T-helper 2 cell treated with Interferon-gamma antibody and Interleukin-4, amounts not matched to agents 5 μg/mL and 100 μg/mL, for 36 hours (primary cell): ENCODE results near the gene RANBP9.

Source experiments
- DNase-seq: peaks from one replicate; pipeline ENCODE4 v3.0.0; 2021; ENCODE audit warnings: low spot score
- H3K27ac Mint-ChIP-seq: one replicate; pipeline ENCODE4 v1.8.0; 2021; ENCODE audit warnings: mild to moderate bottlenecking, mixed read lengths
- H3K27me3 Mint-ChIP-seq: one replicate; pipeline ENCODE4 v1.8.0; 2021; ENCODE audit warnings: low read depth, mixed read lengths
- H3K36me3 Mint-ChIP-seq: one replicate; pipeline ENCODE4 v1.8.0; 2021; ENCODE audit warnings: low read depth, mixed read lengths
- H3K4me1 Mint-ChIP-seq: one replicate; pipeline ENCODE4 v1.8.0; 2021; ENCODE audit warnings: low read depth, mixed read lengths
- H3K4me3 Mint-ChIP-seq: one replicate; pipeline ENCODE4 v1.8.0; 2022; ENCODE audit warnings: mild to moderate bottlenecking, moderate library complexity, mixed read lengths
- H3K9me3 Mint-ChIP-seq: one replicate; pipeline ENCODE4 v1.8.0; 2021; ENCODE audit warnings: mixed read lengths

Gene RANBP9

DNA sequence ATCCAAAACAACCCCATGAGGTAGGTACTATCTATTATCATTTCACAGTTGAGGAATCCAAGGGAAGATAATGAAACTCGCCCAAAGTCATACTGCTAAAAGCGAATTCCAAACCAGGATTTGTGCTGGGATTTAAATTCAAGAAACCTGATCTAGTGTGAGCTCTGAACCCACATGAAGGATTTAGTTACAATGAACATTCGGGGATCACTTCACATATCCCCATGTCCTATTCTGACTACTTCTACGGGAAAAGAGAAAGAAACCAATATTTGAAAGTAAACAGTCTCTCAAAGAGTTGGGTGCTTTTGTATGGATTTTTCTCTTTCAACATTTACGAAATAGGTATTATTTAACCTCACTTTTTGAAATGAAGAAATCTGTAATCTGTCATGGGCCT lies 12.9 kb downstream of the RANBP9 start:
- H3K4me3 Mint-ChIP-seq = no peak overlapping the region
- no peaks in the 10 kb centered on the region for H3K27me3 Mint-ChIP-seq
- H3K36me3 Mint-ChIP-seq = peaks cover 24% of the 10 kb centered on the region
- no peak overlapping the region for H3K27ac Mint-ChIP-seq
- peaks cover 46% of the 10 kb centered on the region for H3K4me1 Mint-ChIP-seq
- no peaks in the 10 kb centered on the region for H3K9me3 Mint-ChIP-seq
- DNase-seq = no peak

DNA sequence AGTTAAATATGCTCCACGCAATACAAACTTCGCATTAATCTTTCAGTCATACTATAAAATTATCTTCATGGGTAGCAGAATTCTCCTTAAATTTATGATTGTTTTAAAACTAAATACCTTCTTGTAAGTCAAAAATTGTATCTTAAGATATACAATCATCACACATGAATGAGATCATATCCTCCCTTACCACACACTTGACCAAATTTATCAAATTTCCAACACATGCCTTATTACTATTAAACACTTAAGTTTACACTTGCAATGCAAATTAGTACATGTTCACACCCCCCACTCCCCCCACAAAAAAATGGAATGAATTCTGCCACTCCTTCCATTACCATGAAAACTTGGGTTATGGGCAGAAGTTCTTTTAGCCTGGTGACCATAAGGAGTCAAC lies 13.8 kb downstream of the RANBP9 start:
- peaks cover 24% of the 10 kb centered on the region for H3K36me3 Mint-ChIP-seq
- no peak overlapping the region for H3K4me3 Mint-ChIP-seq
- H3K27me3 Mint-ChIP-seq = no peaks in the 10 kb centered on the region
- no peak overlapping the region for H3K27ac Mint-ChIP-seq
- no peaks in the 10 kb centered on the region for H3K9me3 Mint-ChIP-seq
- no peak for DNase-seq
- H3K4me1 Mint-ChIP-seq = peaks cover 51% of the 10 kb centered on the region

DNA sequence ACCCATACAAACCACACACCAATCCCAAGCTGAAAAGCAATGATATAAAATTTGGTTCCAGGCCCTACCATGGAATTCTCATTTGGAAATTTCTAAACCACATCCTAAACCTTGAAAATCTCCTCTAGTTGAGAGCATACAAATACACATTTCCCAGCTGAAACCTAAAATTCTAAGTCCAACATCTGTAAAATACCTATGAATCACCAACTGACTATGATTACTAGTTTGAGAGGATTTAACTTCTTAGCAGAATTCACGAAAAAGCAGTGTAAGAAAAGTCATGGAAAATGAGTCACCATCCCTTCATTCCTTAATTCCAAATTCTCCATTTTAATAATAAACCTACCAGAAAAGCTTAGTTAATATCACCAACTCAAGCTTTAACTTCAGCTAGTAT lies 15.4 kb downstream of the RANBP9 start:
- Mint-ChIP-seq H3K27ac (no peak overlapping the region), H3K4me3 (no peak overlapping the region), H3K9me3 (no peaks in the 10 kb centered on the region), H3K27me3 (no peaks in the 10 kb centered on the region), H3K4me1 (peaks cover 48% of the 10 kb centered on the region), H3K36me3 (peaks cover 25% of the 10 kb centered on the region)
- no peak for DNase-seq

DNA sequence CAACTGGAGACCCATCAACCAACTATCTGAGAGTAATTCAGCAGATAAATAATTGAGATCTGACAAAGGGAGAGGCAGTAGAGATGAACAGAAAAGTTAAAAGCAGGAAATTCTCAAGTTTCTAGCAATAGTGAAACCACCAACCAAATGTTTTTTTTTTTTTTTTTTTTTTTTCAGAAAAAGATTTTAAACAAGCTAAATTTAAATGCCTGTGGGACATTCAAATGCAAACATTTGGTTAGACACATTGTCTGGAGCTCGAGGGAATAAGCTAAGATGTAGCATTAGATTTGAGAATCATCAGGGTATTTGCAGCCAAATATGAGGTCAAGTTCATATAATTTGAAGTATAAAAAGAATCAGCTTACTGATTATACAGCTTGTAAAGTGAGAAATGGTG lies 16.4 kb downstream of the RANBP9 start:
- no peak for DNase-seq
- peak overlapping the region; percentile 73 for H3K4me3 Mint-ChIP-seq
- peaks cover 45% of the 10 kb centered on the region for H3K4me1 Mint-ChIP-seq
- H3K27me3 Mint-ChIP-seq = no peaks in the 10 kb centered on the region
- H3K27ac Mint-ChIP-seq = peak overlapping the region; percentile 85
- H3K9me3 Mint-ChIP-seq = no peaks in the 10 kb centered on the region
- peaks cover 28% of the 10 kb centered on the region for H3K36me3 Mint-ChIP-seq

DNA sequence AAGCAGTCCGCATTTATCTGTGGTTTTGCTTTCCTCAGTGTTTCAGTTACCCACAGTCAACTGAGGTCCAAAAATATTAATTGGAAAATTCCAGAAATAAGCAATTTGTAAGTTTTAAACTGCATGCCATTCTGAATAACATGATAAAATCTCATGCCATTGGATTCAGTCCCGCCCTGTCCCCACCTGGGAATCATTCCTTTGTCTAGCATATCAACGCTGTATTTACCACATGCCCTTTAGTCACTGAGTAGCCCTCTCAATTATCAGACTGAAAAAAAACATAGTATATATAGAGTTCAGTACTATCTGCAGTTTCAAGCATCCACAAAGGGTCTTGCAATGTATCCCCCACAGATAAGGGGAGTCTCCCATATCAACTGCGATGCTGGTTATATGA lies 17.1 kb downstream of the RANBP9 start:
- Mint-ChIP-seq H3K4me3 (peak overlapping the region; percentile 73), H3K9me3 (no peaks in the 10 kb centered on the region), H3K36me3 (peaks cover 33% of the 10 kb centered on the region), H3K4me1 (peaks cover 49% of the 10 kb centered on the region), H3K27ac (peak overlapping the region; percentile 85), H3K27me3 (no peaks in the 10 kb centered on the region)
- DNase-seq = no peak

DNA sequence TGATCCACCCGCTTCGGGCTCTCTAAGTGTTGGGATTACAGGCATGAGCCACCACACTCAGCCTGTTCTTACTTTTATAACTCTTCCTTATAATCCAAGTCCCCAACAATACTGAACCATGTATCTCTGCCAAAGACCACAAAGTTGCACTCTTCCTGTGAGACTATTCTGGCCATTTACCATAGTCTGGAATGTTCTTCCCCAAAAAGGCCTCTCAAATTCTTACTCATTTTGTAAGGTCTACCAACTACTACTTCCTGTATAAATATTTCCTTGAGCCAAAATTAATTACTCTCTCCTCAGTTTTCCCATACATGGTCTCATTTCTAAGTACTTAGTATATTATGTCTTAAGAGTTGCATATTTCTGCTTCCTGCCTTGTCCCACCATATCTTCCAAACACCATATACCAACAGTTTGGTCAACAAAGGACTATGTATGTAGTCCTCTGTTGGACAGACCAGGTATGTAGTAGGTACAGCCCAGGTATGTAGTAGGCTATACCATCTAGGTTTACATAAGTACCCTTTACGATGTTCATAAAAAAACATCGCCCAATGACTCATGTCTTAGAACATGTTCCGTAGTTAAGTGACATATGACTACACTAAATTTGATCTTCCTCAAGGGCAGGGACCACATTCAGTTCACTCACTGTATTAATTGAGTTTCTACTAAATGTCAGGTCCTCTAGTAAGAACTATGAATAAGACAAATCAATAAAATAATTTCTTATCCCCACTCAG lies 22.0 kb downstream of the RANBP9 start:
- Mint-ChIP-seq H3K27me3 (no peaks in the 10 kb centered on the region), H3K27ac (peak overlapping the region; percentile 58), H3K4me1 (peaks cover 44% of the 10 kb centered on the region), H3K9me3 (no peaks in the 10 kb centered on the region), H3K4me3 (no peak overlapping the region), H3K36me3 (peaks cover 31% of the 10 kb centered on the region)
- no peak for DNase-seq

DNA sequence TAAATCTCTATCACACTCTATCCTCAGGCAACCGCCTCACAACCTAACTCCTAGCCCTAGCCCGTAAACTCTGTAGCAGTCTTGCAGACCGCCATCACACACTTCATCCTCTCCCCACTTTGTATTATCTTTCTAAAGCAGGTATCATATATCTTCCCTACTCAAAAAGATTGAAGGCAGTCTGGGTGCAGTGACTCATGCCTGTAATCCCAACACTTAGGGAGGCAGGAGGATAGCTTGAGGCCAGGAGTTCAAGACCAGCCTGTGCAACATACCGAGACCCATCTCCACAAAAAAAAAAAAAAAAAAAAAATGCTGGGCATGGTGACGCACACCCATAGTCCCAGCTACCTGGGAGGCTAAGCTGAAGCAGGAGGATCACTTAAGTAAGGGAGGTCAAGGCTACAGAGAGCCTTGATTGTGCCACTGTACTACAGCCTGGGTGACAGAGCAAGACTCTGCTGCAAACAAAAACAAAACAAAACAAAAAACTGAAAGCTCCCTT lies 22.9 kb downstream of the RANBP9 start:
- peaks cover 28% of the 10 kb centered on the region for H3K36me3 Mint-ChIP-seq
- no peaks in the 10 kb centered on the region for H3K27me3 Mint-ChIP-seq
- peak overlapping the region; percentile 19 for H3K4me3 Mint-ChIP-seq
- H3K4me1 Mint-ChIP-seq = peaks cover 47% of the 10 kb centered on the region
- no peak for DNase-seq
- peak overlapping the region; percentile 53 for H3K27ac Mint-ChIP-seq
- no peaks in the 10 kb centered on the region for H3K9me3 Mint-ChIP-seq

DNA sequence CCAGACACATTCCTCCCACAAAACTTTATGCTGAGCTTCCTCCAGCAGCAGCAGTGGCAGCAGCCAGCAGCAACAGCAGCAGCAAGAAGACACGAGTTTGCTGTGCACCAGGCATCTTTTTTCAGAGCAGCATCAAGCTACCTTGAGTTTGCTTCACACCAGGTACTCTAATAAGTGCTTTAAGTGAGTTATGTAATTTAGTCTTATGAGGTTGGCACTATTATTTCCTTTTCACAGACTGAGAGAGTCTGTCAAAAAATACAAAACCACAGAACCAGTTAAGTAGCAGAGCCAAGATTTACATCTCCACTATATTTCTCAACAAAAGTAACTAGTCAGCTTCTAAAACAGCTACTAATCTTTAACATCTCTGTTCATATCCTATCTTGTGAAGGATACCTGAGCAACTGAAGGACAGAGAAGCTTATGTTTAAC lies 23.7 kb downstream of the RANBP9 start:
- Mint-ChIP-seq H3K9me3 (no peaks in the 10 kb centered on the region), H3K4me3 (peak overlapping the region; percentile 40), H3K27me3 (no peaks in the 10 kb centered on the region), H3K36me3 (peaks cover 29% of the 10 kb centered on the region), H3K4me1 (peaks cover 45% of the 10 kb centered on the region), H3K27ac (peak overlapping the region; percentile 53)
- DNase-seq = no peak

DNA sequence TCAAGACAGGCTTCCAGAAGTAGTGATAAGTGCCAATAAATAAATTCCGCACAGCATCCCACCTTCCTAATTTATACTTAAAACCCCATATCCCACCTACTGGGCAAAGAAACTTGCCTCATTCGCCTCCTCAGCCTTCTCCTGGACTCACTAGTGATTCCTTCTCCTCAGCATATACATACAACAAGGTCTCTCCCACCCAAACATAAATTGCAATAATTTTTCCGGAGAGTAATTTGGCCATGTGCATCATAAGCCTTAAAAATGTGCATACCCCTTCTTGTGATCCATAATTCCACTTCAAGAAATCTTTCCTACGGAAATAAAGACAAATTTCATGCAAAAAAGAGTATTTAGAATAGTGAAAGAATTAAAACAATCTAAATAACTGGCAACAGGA lies 26.8 kb downstream of the RANBP9 start:
- H3K4me3 Mint-ChIP-seq = no peak overlapping the region
- peaks cover 4% of the 10 kb centered on the region for H3K9me3 Mint-ChIP-seq
- no peak for DNase-seq
- H3K4me1 Mint-ChIP-seq = peaks cover 59% of the 10 kb centered on the region
- peaks cover 36% of the 10 kb centered on the region for H3K36me3 Mint-ChIP-seq
- H3K27me3 Mint-ChIP-seq = no peaks in the 10 kb centered on the region
- H3K27ac Mint-ChIP-seq = no peak overlapping the region

DNA sequence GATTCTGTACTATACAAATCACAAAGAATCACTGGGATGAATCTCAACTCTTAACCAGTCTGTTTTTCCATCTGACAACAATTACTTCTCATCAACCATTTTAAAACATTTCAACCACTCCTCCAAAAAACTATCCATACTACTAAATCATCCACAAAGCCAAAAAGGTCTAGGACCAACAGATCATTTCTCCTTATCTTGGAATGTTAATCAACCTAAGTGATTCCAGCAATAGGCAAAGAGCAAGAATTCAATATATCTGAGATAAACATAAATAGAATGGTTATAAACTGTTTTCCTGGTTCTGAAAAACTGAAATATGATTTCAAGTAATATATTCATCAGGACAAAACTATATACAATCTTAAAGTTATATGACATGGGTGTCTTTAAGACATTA lies 28.6 kb downstream of the RANBP9 start:
- Mint-ChIP-seq H3K9me3 (peaks cover 14% of the 10 kb centered on the region), H3K4me3 (peak overlapping the region; percentile 10), H3K4me1 (peaks cover 47% of the 10 kb centered on the region), H3K27me3 (no peaks in the 10 kb centered on the region), H3K36me3 (peaks cover 40% of the 10 kb centered on the region), H3K27ac (peak overlapping the region; percentile 63)
- no peak for DNase-seq

DNA sequence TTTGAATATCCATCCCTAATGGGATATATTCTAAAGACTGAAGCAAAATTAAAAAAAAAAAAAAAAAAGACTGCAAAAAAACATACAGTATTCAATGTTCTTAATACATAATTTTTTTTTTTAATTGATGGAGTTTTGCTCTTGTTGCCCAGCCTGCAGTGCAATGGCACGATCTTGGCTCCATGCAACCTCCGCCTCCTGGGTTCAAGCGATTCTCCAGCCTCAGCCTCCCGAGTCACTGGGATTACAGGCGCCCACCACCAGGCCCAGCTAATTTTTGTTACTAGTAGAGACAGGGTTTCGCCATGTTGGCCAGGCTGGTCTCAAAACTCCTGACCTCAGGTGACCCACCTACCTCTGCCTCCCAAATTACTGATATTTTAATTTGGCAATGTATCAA lies 29.3 kb downstream of the RANBP9 start:
- peaks cover 40% of the 10 kb centered on the region for H3K4me1 Mint-ChIP-seq
- no peak overlapping the region for H3K4me3 Mint-ChIP-seq
- peak overlapping the region; percentile 22 for H3K27ac Mint-ChIP-seq
- no peak for DNase-seq
- no peaks in the 10 kb centered on the region for H3K27me3 Mint-ChIP-seq
- peaks cover 36% of the 10 kb centered on the region for H3K36me3 Mint-ChIP-seq
- H3K9me3 Mint-ChIP-seq = peaks cover 14% of the 10 kb centered on the region

DNA sequence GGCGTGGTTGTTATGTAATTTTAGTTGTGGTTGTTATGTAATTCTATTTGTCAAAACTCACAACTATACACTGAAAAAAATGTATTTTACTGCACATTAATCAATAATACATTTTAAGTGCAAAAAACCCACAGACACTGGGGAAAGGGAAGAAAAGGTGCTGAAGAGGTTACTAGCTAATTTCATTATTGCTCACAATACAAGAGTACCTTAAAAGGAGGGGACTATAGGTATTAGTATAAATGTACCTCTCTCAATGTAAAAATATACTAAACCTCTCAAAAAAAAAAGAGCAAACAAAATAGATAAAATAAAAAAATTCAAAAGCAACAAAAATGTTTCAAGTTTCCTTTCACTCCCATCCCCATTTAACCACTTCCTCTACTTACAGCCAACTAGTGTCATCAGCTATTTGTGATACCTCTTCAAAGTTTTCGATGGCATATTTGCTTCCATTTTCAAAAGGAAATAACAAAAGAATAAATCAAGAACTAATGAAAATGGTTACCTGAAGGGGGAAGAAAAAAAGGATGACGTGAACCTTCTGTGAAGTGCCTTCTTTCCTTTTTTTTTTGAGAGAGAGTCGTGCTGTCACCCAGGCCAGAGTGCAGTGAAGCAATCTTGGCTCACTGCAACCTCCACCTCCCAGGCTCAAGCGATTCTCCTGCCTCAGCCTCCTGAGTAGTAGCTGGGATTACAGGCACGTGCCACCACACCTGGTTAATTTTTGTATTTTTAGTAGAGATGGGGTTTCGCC lies 30.2 kb downstream of the RANBP9 start:
- Mint-ChIP-seq H3K4me1 (peaks cover 35% of the 10 kb centered on the region), H3K9me3 (peaks cover 22% of the 10 kb centered on the region), H3K36me3 (peaks cover 39% of the 10 kb centered on the region), H3K27me3 (no peaks in the 10 kb centered on the region), H3K4me3 (peak overlapping the region; percentile 77), H3K27ac (peak overlapping the region; percentile 91)
- no peak for DNase-seq

DNA sequence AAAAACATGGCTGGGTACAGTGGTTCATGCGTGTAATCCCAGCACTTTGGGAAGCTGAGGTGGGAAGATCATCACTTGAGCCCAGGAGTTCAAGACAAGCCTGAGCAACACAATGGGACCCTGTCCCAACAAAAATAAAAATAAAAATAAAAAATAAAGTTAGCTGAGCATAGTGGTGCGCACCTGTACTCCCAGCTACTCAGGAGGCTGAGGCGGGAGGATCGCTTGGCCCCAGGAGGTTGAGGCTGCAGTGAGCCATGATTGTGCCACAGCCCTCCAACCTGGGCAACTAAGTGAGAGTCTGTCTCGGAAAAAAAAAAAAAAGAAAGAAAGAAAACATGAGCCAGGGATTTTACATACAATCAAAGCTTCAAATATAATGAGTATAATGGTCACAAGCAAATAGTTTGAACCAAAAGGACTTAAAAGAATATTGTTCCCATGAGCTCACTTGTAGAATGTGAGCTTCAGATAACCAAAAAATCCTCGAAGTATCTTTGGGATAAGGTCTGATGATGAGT lies 31.1 kb downstream of the RANBP9 start:
- Mint-ChIP-seq H3K4me1 (peaks cover 37% of the 10 kb centered on the region), H3K4me3 (no peak overlapping the region), H3K27ac (peak overlapping the region; percentile 91), H3K9me3 (peaks cover 26% of the 10 kb centered on the region), H3K36me3 (peaks cover 40% of the 10 kb centered on the region), H3K27me3 (no peaks in the 10 kb centered on the region)
- no peak for DNase-seq

DNA sequence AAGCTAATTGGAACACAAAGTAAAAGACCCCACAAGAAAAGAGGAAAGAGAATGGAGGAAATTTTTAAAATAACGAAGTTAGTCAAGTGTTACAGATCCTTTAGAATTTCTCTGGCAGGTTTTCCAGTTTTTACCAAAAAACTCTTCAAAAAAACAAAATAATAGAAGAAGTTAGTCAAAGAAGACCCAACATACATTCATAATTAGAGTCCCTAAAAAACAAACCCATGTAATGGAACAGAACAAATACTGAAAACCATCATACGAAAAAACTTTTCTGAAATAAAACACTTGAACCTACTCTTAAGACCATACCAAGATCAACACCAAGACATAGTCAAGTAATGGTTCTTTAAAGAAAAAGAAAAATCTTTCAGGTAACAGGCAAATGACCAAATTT lies 31.6 kb downstream of the RANBP9 start:
- Mint-ChIP-seq H3K27ac (no peak overlapping the region), H3K9me3 (peaks cover 30% of the 10 kb centered on the region), H3K4me3 (peak overlapping the region; percentile 20), H3K27me3 (no peaks in the 10 kb centered on the region), H3K36me3 (peaks cover 44% of the 10 kb centered on the region), H3K4me1 (peaks cover 41% of the 10 kb centered on the region)
- no peak for DNase-seq
